Activated CD4-positive, alpha-beta T cell treated with anti-CD3 and anti-CD28 coated beads for 24 hours (primary cell): Measurements from ENCODE around the gene MTOR.

Experiments
- DNase-seq, 2 donors: peaks; one replicate each; pipeline ENCODE4 v3.0.0-alpha.2; 2020; ENCODE audit warnings: low read depth in 2 of 2

Gene MTOR

DNA sequence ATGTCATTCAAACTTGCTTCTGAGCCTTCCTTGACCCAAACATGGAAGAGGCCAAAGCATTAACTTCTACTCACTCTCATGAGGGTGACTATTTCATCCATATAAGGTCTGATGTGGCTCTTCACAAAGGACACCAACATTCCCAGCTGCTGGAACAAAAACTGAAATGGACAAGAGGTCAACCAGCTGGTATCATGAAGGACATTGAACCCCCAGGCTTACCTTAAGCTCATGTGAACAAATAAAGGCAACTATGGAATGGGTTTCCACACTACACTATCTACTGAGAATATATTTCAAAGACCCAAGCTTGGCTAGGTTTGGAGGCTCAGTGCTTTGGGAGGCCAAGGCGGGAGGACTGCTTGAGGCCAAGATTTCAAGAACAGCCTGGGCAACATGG, 46.3 kb downstream of the MTOR start:
- DNase-seq, result no peak

DNA sequence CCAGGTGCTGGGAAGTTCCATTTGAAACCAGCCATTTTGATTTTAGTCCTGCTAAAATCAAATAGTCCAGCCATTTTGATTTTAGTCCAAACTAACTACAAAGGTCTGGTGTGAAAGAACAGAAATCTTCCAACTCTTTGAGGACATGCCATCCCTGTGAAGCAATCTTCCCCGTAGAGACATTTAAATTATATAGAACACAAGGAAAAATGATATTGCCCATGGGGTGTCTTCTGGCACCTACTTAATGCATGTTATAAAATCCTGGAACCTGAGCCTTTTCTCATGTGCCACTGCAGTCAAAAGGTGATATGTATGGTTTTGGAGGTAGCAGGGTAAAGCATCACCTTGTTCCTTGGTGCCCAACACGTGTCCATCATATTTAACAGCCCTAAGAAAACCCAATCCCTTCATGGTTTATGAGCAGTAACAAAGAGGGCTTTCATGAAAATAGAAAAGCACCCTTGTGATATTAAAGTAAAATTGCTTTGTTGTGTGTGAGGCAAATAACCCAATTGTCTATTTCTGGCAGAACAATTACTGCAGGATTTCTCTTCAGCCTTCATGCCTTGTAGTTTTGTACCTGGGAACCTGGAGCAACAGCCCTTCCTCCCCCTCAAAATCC, 46.9 kb downstream of the MTOR start:
- DNase-seq, result no peak

DNA sequence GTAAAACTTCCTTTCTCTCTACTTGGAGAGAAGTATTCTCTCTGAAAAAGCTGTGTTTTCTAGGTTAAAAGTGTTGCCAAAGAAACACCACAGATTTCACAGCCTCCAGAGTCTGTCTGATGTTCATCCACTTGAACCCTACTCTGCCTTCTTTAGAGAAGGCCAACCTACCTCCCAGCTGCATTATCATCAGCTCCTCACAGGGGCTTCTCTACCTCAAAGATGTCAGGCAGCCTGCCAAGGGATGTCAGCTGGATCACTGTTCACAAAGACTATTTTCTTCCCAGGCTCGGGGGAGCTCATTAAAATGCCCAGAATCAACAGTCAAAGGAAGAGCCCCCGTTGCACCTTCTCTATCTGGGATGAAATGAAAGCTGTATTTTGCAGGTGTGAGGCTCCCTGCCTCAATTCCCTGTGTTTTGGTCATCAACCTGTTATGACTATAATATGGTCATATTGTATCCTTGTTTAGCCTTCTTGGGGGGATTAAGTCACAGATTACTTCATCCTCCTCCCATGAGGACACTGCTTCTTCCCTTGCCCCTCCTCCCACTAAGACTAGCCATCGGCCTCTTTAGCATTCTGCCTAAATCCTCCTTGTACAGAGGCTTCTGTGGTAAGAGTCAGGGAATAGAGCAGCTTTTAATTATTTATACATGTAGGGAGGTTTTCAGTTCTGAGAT, 47.5 kb downstream of the MTOR start:
- no peak for DNase-seq

- no peak for DNase-seq
These were observed 50.3 kb downstream of the MTOR start for GRCh38 chr1:11211925-11212587.

GRCh38 chr1:11211461-11211860, 50.9 kb downstream of the MTOR start:
- no peak for DNase-seq

DNA sequence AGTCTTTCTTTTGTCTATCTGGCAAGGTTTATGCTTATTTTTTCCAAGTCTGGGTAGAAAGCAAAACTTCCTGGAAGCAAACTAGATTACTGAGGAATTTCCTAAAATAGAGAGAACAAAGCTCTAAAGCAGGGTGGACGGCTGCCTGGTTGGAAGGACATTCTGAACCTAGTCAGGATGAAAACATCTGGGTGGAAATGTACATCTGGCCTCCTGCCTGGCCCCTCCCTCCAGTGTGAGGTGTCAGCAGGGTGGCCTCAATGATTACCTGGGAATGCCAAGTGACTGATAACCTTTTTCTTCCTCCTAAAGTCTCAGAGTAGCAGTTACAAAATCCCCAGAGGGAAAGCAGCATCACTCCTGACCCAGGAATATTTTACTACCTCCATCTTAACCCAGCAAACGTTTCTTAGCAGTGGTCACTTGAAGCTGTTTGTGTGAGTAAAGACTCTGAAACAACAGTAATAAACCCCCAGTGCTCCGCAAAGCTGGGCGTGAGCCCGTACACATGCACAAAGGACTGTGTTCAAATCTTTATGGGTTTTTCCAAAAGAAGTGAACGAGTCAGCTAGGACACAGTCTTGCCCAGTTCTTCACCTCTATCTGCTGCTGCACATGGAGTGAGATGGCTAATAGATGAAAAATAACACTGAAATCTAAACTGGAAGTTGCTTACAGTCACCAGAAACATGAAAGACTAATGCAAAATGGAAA, 54.3 kb downstream of the MTOR start:
- DNase-seq, result no peak

- no peak for DNase-seq
These were observed 57.8 kb downstream of the MTOR start for GRCh38 chr1:11204396-11205190.

- DNase-seq, result no peak
These were observed 63.3 kb downstream of the MTOR start for GRCh38 chr1:11198851-11199594.

DNA sequence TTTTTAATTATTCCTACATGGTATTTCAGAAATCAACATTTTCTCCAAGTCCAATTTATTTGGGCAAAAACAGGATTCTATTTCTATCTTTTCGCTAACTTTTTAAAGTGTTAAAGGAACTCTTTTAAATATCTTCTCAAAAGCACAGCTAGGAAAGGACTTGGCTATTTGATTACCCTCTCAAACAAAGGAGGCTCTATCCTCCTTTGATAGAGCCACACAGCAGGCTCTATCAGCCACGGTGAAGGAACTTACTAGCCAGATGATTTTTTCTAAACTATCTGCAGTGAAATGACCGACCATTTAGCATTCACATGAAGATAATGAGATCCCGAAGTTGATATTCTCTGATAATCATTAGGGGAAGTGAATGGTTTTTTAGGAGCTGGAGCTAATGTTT, 64.1 kb downstream of the MTOR start:
- DNase-seq, result no peak

DNA sequence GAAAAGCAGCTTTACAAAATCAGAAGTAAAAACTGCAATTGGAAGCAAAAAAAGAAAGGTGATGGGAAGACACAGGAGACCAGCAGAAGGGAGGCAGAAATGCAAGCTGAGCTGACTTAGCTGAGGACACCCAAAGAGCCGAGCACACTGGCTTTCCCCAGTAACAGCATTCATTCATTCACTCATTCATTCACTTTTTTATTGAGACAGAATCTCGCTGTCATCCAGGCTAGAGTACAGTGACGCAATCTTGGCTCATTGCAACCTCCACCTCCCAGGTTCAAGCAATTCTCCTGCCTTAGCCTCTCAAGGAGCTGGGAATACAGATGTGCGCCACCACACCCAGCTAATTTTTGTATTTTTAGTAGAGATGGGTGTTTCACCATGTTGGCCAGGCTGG, 65.0 kb downstream of the MTOR start:
- no peak for DNase-seq

DNA sequence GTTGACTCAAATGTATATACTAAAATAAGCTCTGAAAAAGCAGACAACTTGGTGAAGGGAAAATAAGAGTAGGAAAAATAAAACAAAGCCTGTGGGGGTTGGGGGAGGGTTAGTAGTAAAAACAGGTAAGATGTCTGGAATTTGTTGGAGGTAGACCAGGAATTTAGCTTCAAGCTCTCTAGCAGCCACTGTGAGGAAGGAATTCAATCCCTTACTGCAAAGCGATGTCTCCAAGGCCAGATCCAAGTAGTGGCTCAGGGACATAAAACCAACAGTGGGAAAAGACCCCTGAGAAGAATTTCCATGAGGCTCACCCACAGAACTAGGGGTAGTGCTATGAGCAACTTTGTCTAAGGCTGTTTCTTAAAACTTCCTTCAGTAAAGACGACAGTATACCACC, 65.4 kb downstream of the MTOR start:
- DNase-seq, result no peak

DNA sequence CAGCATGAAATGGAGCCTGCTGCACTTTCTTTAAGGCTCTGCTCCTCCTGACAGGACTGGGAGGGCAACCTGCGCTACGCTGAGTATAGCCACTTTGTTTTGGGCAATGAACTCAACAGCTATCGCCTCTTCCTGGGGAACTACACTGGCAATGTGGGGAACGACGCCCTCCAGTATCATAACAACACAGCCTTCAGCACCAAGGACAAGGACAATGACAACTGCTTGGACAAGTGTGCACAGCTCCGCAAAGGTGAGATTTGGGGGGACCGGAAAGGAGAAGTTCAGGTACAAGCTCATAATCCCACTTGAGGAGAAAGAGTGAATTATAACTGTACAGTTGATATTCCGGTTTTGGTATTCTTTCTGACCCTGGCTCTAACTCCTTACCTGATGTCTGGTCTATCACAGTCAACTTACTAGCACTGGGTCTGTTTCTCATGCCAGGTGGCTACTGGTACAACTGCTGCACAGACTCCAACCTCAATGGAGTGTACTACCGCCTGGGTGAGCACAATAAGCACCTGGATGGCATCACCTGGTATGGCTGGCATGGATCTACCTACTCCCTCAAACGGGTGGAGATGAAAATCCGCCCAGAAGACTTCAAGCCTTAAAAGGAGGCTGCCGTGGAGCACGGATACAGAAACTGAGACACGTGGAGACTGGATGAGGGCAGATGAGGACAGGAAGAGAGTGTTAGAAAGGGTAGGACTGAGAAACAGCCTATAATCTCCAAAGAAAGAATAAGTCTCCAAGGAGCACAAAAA, 67.8 kb downstream of the MTOR start:
- no peak for DNase-seq

DNA sequence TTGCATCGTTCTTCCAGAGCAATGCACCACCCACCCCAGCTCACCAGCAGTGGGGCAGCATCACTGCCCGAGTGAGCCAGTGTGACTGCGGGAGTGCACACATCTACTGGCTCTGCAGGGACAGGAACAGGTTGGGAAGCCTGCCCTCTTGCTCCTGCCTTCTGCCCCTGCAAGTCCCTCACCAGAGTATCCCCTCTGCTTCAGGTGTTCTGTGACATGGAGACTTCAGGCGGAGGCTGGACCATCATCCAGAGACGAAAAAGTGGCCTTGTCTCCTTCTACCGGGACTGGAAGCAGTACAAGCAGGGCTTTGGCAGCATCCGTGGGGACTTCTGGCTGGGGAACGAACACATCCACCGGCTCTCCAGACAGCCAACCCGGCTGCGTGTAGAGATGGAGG, 69.0 kb downstream of the MTOR start:
- DNase-seq, result no peak

- DNase-seq, result no peak
These were observed 73.4 kb downstream of the MTOR start, which contains the start of gene ANGPTL7 for GRCh38 chr1:11188858-11189451. Gene ANGPTL7 (plus strand): TSS chr1:11189355. CDS start chr1:11189580, 225 bp downstream.

- DNase-seq, result no peak
These were observed 74.0 kb downstream of the MTOR start for GRCh38 chr1:11188381-11188780.

DNA sequence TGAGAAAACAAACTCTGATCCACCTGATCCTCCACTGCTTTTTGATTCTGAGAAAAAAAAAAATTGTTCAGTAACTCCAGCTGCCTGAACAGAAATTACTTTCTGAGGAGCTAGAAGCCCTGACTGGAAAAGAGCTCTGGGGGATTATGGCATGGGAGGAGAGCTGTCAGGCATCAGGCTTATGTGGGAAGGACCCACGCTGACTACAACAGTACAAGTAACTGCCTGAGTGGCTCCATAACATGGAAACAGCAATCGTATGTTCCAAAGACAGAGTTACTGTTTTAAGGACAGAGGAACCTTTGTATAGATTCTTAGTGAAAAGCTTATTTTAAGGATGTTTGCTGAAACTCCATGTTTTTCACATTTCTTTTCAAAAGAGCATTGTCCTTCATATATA, 74.4 kb downstream of the MTOR start:
- DNase-seq, result no peak

GRCh38 chr1:11187494-11187893, 74.9 kb downstream of the MTOR start:
- no peak for DNase-seq

GRCh38 chr1:11187000-11187399, 75.4 kb downstream of the MTOR start:
- DNase-seq, result no peak

- DNase-seq, result no peak
These were observed 77.4 kb downstream of the MTOR start for GRCh38 chr1:11184973-11185372.

DNA sequence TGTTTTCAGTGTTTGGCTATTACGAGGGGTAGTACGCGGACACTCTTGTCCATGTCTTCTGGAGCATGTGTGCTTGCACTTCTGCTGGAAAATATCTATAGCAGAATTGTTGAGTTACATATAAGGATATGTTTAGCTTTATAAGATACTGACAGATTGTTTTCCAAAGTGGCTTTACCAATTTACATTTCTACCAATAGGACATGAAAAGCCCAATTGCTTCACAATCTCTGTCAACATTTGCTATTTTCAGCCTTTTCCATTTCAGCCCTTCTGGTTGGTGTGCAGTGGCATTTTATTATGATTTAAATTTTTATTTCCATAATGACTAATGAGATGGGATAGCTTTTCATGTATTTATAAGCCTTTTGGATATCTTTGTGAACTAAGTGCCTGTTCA, 79.5 kb downstream of the MTOR start:
- DNase-seq, result no peak
